IPS-18c (cell line): Measurements from ENCODE around the gene SCAANT1.

ENCODE experiments used
- H3K4me3 ChIP-seq: 2 replicates; pipeline ENCODE4 v1.7.0; 2013; ENCODE audit warnings: low read depth, mild to moderate bottlenecking, low read length, moderate library complexity; ENCODE audit not compliant: insufficient read depth
- H3K9me3 ChIP-seq: one replicate; pipeline ENCODE4 v1.6.1; 2013; ENCODE audit warnings: mild to moderate bottlenecking, low read length, moderate library complexity; ENCODE audit not compliant: control insufficient read depth, insufficient read depth

SCAANT1 gene

DNA sequence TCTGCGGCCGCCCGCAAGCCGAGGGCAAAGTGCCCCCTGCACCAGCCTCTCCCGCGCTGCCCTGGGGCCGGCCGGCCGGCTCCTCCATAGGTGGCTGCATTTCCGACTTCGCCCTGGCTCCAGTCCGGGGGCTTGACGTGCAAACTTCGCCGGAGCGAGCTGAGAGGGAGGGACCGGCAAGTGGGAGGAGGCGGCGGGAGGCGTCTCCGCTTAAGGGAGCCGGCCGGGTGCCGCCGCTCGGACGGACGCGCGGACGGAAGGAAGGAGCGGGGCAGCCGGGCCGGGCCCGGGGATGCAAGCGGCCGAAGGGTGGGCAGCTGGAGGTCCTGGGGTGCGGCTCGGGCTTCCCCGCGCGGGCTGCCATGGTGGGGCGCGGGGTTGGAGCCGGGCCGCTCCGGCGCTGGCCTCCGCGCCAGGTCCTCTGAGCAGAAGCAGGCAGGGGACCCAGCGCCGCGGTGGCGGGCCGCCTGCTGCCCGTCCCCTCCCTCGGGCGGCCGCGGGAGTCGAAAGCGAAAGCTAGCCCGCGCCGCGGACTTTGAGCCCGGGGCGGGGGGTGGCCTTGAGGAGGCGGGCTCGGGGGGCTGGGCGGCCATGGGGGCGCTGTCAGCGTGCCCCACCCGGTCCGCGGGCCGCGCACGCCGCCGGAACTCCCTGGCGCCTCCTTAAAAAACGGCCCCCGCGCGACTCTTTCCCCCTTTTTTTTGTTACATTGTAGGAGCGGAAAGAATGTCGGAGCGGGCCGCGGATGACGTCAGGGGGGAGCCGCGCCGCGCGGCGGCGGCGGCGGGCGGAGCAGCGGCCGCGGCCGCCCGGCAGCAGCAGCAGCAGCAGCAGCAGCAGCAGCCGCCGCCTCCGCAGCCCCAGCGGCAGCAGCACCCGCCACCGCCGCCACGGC, at the start of gene SCAANT1:
Gene SCAANT1, minus strand, starts transcription at position 511 of the 895 bp plus-strand sequence.
- Histone ChIP-seq H3K9me3 (no peaks in the 10 kb centered on the region), H3K4me3 (peak within 1 kb of the TSS; percentile 72)

DNA sequence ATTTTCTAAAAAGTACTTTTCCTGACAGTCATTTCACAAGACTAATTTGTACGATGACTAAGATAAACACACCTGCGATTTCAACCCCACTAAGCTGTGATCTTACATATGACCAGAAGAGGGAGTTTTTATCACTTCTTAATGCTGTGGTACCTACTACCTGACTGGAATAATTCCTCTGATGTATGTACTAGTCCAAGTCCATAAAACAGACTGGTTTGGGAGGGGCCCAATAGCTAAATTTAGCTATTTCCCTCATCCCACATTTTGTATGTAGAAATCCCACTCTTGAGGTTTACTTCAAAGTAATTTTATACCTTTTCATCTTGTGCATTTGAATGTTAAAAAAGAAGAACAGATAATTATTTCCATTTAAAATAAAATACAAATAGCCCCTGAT, 49.7 kb upstream of the SCAANT1 start:
- Histone ChIP-seq H3K4me3 (no peak overlapping the region), H3K9me3 (no peaks in the 10 kb centered on the region)

DNA sequence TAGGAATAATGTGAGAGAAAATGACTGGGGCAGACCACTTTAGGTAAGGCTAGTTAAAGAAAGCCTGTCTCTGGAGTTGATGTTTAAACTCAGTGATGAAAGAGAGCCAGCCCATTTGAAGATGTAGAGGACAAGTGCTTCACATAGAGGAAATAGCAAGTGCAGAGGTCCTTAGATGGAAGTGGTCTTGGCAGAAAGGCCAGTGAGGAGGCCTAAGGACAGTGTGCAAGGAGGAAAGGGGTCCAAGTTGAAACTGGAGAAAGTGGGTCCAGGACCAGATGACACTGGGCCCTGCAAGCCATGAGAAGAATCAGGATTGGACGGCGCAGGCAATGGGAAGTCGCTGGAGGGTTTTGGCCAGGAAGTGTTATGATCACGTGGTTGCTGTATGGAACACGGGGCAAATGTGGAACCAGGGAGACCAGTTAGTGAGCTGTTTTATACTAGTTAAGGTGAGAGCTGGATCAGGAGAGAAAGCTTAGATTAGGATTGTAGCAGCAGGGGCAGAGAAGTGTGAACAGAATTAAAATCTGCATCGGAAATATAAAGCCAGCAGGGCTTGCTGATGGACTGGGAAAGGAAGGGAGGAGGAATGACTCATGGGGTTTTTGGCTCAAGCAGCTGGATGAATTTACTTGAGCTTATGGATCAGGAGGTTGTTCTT, 48.0 kb upstream of the SCAANT1 start:
- H3K9me3 ChIP-seq = no peaks in the 10 kb centered on the region
- H3K4me3 ChIP-seq = no peak overlapping the region

DNA sequence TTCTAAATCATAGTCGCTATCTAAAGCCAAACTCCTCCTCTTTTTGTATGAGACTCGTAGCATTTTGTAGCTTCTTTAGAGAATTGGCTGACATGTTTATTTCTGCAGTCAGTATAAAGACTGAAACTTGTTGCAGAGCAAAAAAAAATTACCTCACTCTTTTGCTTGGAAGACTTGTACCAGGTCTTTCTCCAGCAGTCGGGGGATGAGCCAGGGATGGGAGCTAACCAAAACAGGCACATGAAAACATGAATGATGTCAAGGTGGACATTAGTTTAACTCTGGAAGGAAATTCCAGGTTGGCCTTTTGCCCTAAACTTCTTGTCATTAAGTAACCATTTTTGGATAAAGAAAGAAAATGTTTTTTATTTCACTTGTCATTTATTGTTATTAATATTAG, 47.0 kb upstream of the SCAANT1 start:
- no peak overlapping the region for H3K4me3 ChIP-seq
- H3K9me3 ChIP-seq = no peaks in the 10 kb centered on the region

DNA sequence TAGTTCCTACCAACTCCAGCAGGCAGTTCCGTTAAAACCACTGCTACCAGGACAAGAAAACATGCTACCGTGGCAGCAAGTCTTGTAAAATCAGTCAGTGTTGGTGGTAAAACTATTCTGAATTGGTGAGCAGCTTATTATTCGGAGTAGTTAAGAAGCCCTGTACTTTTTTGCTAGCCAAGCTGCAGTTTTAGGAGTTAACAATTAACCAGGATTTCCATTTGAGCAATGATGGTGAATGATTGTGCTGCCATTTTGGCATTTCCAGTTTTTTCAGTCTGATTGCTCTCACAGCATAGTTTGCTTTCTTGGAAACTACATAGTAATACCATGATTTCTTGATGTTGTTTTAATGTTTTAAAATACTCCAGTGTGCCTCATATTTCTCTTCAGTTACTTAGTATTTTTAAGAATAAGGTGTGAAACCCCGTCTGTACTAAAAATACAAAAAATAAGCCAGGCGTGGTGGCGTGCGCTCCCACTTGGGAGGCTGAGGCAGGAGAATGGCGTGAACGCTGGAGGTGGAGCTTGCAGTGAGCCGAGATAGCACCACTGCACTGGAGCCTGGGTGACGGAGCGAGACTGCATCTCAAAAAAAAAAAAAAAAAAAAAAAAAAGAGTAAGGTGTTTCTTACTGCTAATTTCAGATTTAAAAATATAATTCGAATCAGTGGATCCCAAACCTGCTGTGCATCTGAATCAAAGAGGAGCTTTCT, 43.8 kb upstream of the SCAANT1 start:
- H3K4me3 ChIP-seq = no peak overlapping the region
- H3K9me3 ChIP-seq = no peaks in the 10 kb centered on the region

DNA sequence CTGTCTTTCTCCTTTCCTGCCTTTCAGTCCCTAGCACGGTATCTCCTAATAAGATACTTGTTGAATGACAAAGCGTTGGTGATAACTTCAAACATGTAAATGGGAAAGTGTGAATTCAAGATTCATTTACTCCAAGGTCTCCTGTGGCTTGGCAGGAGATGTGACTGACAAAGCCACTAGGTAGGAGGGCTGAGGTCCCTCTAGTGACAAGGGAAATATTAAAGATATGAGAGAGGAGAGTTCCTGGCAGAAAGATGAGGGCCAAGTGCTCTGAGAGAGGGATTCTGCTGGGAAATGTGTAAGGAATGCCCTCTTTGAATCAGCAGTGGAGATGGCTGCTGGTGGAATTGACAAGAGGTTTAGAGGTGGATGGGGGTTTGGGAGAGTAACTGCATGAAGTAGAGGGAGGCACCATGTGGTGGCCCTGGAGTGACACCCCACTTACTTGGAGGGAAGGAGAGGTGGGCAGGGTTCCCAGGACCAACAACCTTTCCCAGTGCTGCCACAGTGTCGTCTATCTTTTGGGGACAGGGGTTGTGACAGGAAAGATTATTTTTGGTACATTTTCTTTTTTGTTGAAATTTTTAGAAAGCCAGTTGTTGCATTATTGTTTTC, 43.0 kb upstream of the SCAANT1 start:
- Histone ChIP-seq H3K9me3 (no peaks in the 10 kb centered on the region), H3K4me3 (no peak overlapping the region)

DNA sequence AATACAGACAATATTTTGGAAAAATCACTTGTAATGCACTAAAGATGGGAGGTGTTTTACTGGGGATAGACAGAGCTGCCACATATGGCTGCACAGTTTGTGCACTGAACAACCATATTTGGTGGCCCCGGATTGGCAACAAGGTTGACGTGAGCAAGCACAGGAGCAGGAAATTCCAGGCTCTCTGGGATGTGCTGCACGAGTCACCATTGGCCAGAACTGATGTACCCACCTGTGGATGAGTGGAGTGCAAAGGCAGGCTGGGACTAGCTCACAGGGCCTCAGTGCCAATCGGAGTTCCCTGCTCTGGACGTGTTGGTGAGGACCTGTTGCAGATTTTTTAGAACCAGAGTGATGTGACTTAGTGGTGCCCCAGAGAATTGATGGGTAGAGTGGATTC, 42.0 kb upstream of the SCAANT1 start:
- Histone ChIP-seq H3K9me3 (no peaks in the 10 kb centered on the region), H3K4me3 (no peak overlapping the region)

DNA sequence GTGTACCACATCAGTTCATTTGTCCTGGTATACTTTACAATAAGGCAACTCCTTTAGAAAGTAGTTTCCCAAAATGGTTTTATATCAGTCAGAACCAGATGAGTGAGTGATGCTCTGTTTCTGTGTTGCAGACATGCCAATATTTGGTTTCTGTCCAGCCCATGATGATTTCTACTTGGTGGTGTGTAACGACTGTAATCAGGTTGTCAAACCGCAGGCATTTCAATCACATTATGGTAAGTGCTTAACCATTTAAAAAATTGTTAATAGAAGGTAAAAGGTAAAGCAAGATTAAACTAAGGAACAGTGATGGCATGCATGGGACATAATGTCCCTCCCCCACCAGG, 40.0 kb upstream of the SCAANT1 start:
- H3K4me3 ChIP-seq = no peak overlapping the region
- H3K9me3 ChIP-seq = no peaks in the 10 kb centered on the region

DNA sequence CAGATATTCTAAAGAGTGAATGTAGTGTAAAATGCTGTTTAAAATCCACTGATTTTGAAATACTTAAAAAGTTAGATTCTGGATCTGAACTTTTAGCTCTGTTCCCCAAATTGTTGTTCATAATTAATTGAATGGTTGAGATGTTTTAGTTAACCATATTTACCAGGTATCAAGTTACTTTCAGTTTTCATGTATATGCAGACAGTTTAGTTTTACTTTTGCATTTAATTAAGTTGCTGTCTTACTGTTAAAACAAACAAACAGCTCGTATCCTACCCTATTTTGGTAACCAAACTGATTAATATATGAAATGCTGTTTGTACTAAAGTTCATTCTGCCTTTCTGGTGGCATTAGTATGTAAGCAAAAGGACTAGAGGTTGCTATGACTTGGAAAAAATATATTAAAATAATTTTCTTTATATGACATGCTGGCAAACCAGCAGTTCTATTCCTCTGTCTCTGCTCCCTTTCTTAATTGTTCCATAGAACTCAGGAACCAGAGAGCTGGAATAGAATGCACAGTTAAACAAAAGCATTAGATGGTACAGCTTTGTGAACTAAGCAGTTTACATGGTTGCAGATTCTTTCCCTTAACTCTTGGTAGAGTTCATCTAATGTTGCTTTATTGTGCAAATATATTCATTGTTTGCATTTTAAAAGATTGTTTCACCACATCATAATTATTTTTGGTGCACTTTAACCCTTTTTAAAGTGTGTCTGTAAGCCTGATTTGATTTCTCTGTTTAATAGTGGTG, 39.5 kb upstream of the SCAANT1 start:
- Histone ChIP-seq H3K9me3 (no peaks in the 10 kb centered on the region), H3K4me3 (no peak overlapping the region)

DNA sequence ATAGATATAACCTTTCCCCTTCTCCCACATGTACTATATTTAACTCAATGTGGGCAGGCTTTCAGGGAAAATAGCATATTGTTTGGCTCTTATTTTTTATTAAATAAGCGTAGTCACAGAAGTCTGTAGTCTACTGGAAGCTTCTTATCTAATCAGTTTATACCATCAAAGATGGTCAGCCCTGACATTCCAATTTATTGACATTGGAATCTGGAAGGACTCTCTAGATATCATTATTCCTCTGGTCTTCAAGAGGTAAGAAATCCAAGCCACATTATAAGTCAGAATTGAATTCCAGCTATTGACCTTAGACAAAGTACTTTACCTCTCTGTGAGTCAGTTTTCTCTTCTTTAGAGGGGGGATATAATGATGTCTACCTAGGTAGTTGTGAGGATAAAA, 38.5 kb upstream of the SCAANT1 start:
- H3K4me3 ChIP-seq = no peak overlapping the region
- no peaks in the 10 kb centered on the region for H3K9me3 ChIP-seq

DNA sequence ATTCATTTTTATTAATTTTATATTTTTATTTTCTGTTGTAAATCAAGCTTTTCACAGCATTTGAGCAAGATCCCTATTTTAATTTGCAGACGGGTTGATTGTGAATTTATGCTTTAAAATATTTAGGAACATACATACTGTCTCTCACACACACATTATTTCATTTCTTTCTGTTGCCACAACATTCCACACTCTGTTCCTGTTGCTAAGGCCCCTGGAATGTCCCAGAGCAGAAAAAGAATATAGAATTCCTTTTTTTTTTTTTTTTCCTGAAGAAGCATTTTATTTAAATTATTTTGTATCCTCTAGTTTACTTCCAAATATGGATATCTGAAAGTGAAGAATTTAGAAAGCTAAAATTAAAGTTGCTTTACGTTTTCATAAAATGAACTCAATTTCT, 36.8 kb upstream of the SCAANT1 start:
- H3K4me3 ChIP-seq = no peak overlapping the region
- no peaks in the 10 kb centered on the region for H3K9me3 ChIP-seq

DNA sequence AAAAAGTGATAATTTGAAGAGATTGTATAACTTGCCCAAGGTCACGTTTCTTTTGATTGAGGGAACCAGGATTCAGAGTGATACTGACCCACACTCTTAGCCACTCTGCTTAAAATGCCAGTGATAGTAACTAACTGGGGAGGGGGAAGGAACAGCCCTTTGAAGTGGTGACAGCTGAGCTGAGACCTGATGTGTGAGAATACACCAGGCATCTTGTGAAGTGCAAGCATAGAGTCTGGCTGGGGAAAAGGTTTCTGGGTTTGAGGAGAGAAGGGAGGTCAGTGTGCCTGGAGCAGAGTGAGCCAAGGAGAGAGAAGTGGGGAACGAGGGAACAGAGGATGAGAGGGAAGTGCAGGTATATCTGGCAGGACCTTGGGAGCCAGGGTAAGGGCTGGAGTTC, 35.4 kb upstream of the SCAANT1 start:
- H3K9me3 ChIP-seq = no peaks in the 10 kb centered on the region
- H3K4me3 ChIP-seq = no peak overlapping the region

DNA sequence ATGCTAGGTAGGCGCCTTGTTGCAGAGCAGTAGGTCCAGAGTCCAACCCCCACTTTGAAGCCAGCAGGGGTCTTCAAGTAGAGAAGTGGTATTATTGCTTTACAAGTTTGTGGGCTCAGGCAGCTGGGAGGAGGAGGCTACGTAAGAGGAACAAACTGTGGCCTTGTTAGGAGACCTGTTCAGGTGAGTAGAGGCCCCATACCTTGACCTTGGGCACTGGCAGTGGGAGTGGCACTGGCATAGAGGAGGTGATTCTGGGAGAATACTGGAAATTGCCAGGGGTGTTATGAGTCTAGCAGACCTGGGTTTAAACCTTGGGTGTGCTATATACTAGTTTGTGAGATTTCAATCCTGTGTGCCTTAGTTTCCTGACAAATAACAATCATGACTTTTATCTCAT, 34.6 kb upstream of the SCAANT1 start:
- no peaks in the 10 kb centered on the region for H3K9me3 ChIP-seq
- H3K4me3 ChIP-seq = no peak overlapping the region

DNA sequence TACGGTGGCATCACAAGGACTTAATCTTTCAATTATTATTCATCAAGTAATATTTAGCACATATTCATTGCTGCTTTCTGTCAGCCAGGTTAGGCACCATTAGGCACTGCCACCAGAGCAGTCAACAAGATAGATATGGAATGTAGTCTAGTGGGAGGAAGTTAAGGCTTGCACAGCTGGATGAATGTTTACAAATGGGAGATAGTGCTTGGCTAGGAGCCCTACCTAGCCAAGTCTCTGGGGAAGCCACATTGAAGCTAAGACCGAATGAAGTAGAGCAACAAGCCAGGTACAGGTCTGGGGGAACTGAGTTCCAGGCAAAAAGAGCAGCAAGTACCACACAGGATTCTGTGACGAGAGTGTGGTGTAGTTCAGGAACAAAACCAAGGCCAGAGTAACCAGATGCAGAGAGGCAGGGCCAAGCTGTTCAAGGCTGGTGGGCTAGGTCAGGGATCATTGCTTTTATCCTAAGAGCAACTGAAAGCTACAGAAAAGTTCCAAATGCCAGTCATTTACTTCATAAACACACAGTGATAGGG, 33.4 kb upstream of the SCAANT1 start:
- Histone ChIP-seq H3K9me3 (no peaks in the 10 kb centered on the region), H3K4me3 (no peak overlapping the region)

DNA sequence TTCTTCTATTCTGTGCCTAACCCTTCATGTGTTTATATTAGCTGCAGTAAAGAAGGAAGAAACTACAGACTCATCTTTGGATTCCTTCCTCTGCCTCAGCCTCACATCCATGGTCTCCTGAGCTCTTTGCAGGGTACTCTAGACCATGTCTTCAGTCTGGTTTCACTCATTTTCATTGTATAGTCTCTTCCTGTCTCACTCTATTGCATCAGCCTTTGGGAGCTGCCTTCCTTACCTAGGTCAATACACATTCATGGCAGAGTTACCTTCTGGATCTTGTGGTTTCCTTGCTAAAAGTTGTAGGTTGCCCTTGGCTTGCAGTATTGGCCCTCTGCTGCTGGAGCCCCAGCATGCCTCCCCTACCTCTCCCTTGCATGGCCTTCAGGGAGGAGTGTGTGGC, 31.5 kb upstream of the SCAANT1 start:
- Histone ChIP-seq H3K4me3 (no peak overlapping the region), H3K9me3 (no peaks in the 10 kb centered on the region)

DNA sequence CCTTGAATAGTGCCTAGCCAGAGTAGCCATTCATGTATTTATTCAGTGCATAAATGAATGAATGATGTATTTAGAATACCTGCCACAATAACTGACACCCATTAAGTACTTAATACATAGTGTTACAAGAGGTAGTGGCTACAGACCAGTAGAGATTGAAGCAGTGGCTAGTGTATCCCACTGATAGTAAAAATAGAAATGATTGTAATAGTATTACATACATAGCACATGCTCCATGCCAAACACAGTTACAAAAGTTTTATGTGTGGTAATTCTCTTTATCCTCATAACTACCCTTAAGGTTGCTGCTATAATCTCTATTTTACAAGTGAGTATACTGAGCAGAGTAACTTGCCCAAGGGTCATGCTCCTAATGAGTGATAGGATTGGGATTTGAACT, 30.3 kb upstream of the SCAANT1 start:
- H3K4me3 ChIP-seq = no peak overlapping the region
- no peaks in the 10 kb centered on the region for H3K9me3 ChIP-seq

DNA sequence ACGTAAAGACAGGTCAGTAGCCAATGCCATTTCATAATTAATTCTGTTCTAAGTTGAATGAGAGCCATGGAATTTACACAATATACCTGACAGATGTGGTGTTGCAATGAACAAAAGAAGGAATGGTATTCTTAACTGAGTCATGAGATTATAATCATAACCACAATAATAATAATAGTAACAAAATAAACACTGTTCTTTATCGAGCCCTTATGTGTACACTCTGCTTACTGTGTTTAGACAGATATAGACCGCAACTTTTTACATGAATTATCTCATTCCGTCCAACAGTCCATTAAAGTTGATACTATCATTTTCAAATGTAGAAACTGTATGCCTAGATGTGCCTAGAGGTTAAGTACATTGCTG, 28.2 kb upstream of the SCAANT1 start:
- no peaks in the 10 kb centered on the region for H3K9me3 ChIP-seq
- H3K4me3 ChIP-seq = no peak overlapping the region
